HCT116 (cell line): ENCODE results near the gene PRSS27. TPM values are rescaled to one million over a fixed set of nuclear protein-coding genes. Genes with fewer than 3 reads are reported as not detected.

ENCODE experiments used
- ATAC-seq: fragments of 200-7000 bp; cut with Tn5 transposase; 2 replicates; pipeline ENCODE4 v1.9.1; 2020; ENCODE audit warnings: mild to moderate bottlenecking, moderate library complexity
- BruUV-seq: library from RNA; stranded (reverse); fragments of 400-500 nt; replicated peaks from 2 replicates; lab custom pipeline; 2021; lab: Mats Ljungman, UMichigan
- CTCF ChIA-PET: fragments of 300-600 bp; sonication (Branson Sonifier 250); formaldehyde crosslinking; loops from one replicate; lab custom pipeline; 2021; ENCODE audit warnings: antibody characterized with exemption; lab: Charles Lee
- POLR2A ChIA-PET: fragments of 300-600, 350-600 bp; sonication (Branson Sonifier 250); formaldehyde crosslinking; loops from one replicate; lab custom pipeline; 2021; ENCODE audit warnings: antibody characterized with exemption; lab: Charles Lee
- RAD21 ChIA-PET, 2 experiments: fragments of 300-600 bp; sonication (Branson Sonifier 250); formaldehyde crosslinking; loops; one replicate each; lab custom pipeline; 2023; ENCODE audit warnings: low total read pairs in 2 of 2; ENCODE audit not compliant: uncharacterized antibody in 2 of 2, unreplicated experiment in 2 of 2, low non-redundant PET in 1 of 2; lab: Charles Lee
- DNase-seq: peaks from one replicate; pipeline ENCODE4 v3.0.0-alpha.2; 2010; ENCODE audit warnings: low read depth, low spot score
- H2AFZ ChIP-seq: fragments of 200-600 bp; shearing (Covaris generic), sonication (generic); 2 replicates; pipeline ENCODE4 v1.6.1; 2017; ENCODE audit warnings: low read depth, mixed run types, mixed read lengths, antibody characterized with exemption, low read length; ENCODE audit not compliant: poor library complexity, severe bottlenecking
- H3K27ac ChIP-seq: 2 replicates; pipeline ENCODE4 v1.5.1; 2012; ENCODE audit warnings: low read depth, low read length
- H3K27me3 ChIP-seq: fragments of 200-600 bp; sonication (generic); 2 replicates; pipeline ENCODE4 v1.6.1; 2016; ENCODE audit warnings: mixed run types, low read length, mixed read lengths; ENCODE audit not compliant: insufficient read depth
- H3K36me3 ChIP-seq, 2 experiments: fragments of 200-500 bp in 1 of 2; fragments of 200-600 bp in 1 of 2; sonication (Bioruptor generic) in 1 of 2; sonication (generic) in 1 of 2; 2 replicates each; pipeline versions ENCODE4 v1.5.1 to v1.6.1; 2014 to 2016; ENCODE audit warnings: low read length in 2 of 2, inconsistent platforms in 1 of 2, mixed read lengths in 1 of 2, mixed run types in 1 of 2; ENCODE audit not compliant: insufficient read depth in 2 of 2, control insufficient read depth in 1 of 2
- H3K4me1 ChIP-seq, 2 experiments: fragments of 200-600 bp in 1 of 2; sonication (generic) in 1 of 2; 2 replicates each; pipeline versions ENCODE4 v1.5.1 to v1.6.1; 2012 to 2017; ENCODE audit warnings: low read length in 2 of 2, inconsistent platforms in 1 of 2, mild to moderate bottlenecking in 1 of 2, mixed read lengths in 1 of 2, mixed run types in 1 of 2, moderate library complexity in 1 of 2; ENCODE audit not compliant: insufficient read depth in 2 of 2, control insufficient read depth in 1 of 2
- H3K4me2 ChIP-seq: fragments of 200-600 bp; sonication (generic); 2 replicates; pipeline ENCODE4 v1.6.1; 2017; ENCODE audit warnings: mixed run types, low read length, mixed read lengths
- H3K4me3 ChIP-seq, 2 experiments: fragments of 200-600 bp in 1 of 2; sonication (generic) in 1 of 2; replicated peaks in 1 of 2; 2 replicates each; pipeline ENCODE4 v1.5.1; 2011 to 2016; ENCODE audit warnings: low read length in 2 of 2, control low read depth in 1 of 2, low read depth in 1 of 2, mild to moderate bottlenecking in 1 of 2, mixed read lengths in 1 of 2, mixed run types in 1 of 2
- H3K79me2 ChIP-seq: fragments of 200-600 bp; sonication (generic); 2 replicates; pipeline ENCODE4 v1.6.1; 2017; ENCODE audit warnings: mild to moderate bottlenecking, mixed run types, low read length, moderate library complexity, mixed read lengths; ENCODE audit not compliant: insufficient read depth
- H3K9ac ChIP-seq: fragments of 200-600 bp; sonication (generic); 2 replicates; pipeline ENCODE4 v1.6.1; 2016; ENCODE audit warnings: low read length, mixed read lengths
- H3K9me2 ChIP-seq: fragments of 200-600 bp; sonication (generic), shearing (Covaris generic); 2 replicates; pipeline ENCODE4 v1.6.1; 2017; ENCODE audit warnings: mixed run types, mild to moderate bottlenecking, moderate library complexity; ENCODE audit not compliant: insufficient read depth
- H3K9me3 ChIP-seq, 2 experiments: fragments of 200-500 bp in 1 of 2; fragments of 200-600 bp in 1 of 2; sonication (Bioruptor generic) in 1 of 2; sonication (generic) in 1 of 2; 2 replicates each; pipeline ENCODE4 v1.6.1; 2014 to 2017; ENCODE audit warnings: low read length in 2 of 2, mixed read lengths in 2 of 2, inconsistent platforms in 1 of 2, low read depth in 1 of 2, mild to moderate bottlenecking in 1 of 2, mixed run types in 1 of 2, moderate library complexity in 1 of 2; ENCODE audit not compliant: control insufficient read depth in 1 of 2, insufficient read depth in 1 of 2
- H4K20me1 ChIP-seq: fragments of 200-600 bp; sonication (generic), shearing (Covaris generic); 2 replicates; pipeline ENCODE4 v1.6.1; 2017; ENCODE audit warnings: mixed run types, mild to moderate bottlenecking, moderate library complexity; ENCODE audit not compliant: insufficient read depth
- CTCF ChIP-seq, 3 experiments: fragments of 200-600 bp in 1 of 3; sonication (generic) in 1 of 3; IDR thresholded peaks in 2 of 3; conservative IDR thresholded peaks in 1 of 3; 2 replicates each; pipeline ENCODE4 v1.5.1; 2012 to 2017; ENCODE audit warnings: low read depth in 2 of 3, low read length in 2 of 3, antibody characterized with exemption in 1 of 3, borderline replicate concordance in 1 of 3, control low read depth in 1 of 3, mild to moderate bottlenecking in 1 of 3, mixed read lengths in 1 of 3, mixed run types in 1 of 3, moderate library complexity in 1 of 3; ENCODE audit not compliant: insufficient read depth in 1 of 3
- EGR1 ChIP-seq: IDR thresholded peaks from 2 replicates; pipeline ENCODE4 v1.6.1; 2012; ENCODE audit warnings: low read depth
- ELF1 ChIP-seq: IDR thresholded peaks from 2 replicates; pipeline ENCODE4 v1.6.1; 2012; ENCODE audit warnings: low read depth, borderline replicate concordance
- MAX ChIP-seq: IDR thresholded peaks from 2 replicates; pipeline ENCODE4 v1.6.1; 2012
- POLR2A ChIP-seq: IDR thresholded peaks from 2 replicates; pipeline ENCODE4 v1.7.0; 2011; ENCODE audit warnings: borderline replicate concordance; ENCODE audit not compliant: insufficient read depth, insufficient read length; ENCODE audit errors: extremely low read depth
- SIN3A ChIP-seq: IDR thresholded peaks from 2 replicates; pipeline ENCODE4 v1.6.1; 2012; ENCODE audit warnings: low read depth
- TCF7L2 ChIP-seq: IDR thresholded peaks from 2 replicates; pipeline ENCODE4 v1.7.0; 2011; ENCODE audit warnings: borderline replicate concordance, inconsistent platforms; ENCODE audit not compliant: insufficient read depth, insufficient read length; ENCODE audit errors: extremely low read depth
- intact Hi-C: fragments of 100-400 bp; cut with micrococcal nuclease; formaldehyde crosslinking; loops from 2 replicates; pipeline ENCODE4 v1.10.0; 2022
- total RNA-seq: library from RNA; stranded (reverse); gene quantifications from one replicate; pipeline ENCODE4 v1.2.1, GENCODE V29; 2021; ENCODE audit not compliant: unreplicated experiment

Gene PRSS27
- total RNA-seq, 1 experiment from 2014 or later, result 3.3 TPM

GRCh38 chr16:2715966-2716885 is 3.8 kb downstream of the PRSS27 start (continued):
- TF ChIP-seq ELF1, result no peak
- TF ChIP-seq, all 23 proteins: peak for 0

GRCh38 chr16:2715519-2715918 is 4.5 kb downstream of the PRSS27 start:
- no peak overlapping the region for H3K9ac ChIP-seq
- no peaks in the 10 kb centered on the region for H3K9me3 ChIP-seq
- no peaks in the 10 kb centered on the region for H4K20me1 ChIP-seq
- intact Hi-C loops, result no loop called here
- no peak for DNase-seq
- H3K79me2 ChIP-seq, result no peaks in the 10 kb centered on the region
- H3K27ac ChIP-seq, result no peak overlapping the region
- H3K9me2 ChIP-seq, result no peaks in the 10 kb centered on the region
- no peaks in the 10 kb centered on the region for H3K27me3 ChIP-seq
- H3K4me3 ChIP-seq, result no peak overlapping the region
- H3K4me2 ChIP-seq, result no peak overlapping the region
- ChIA-PET POLR2A (no interaction called here), CTCF (no interaction called here)
- peaks cover 6 to 17% of the 10 kb centered on the region in 2 experiments for H3K4me1 ChIP-seq
- TF ChIP-seq TCF7L2 (no peak), SIN3A (no peak), EGR1 (no peak), CTCF (IDR thresholded peaks at IDR 0.05 in 2 of 3, conservative IDR thresholded peaks at IDR 0.05 in 1 of 3; ENCODE audit: borderline replicate concordance in 1 of 3, insufficient read depth in 1 of 3, low read depth in 2 of 3, low read length in 2 of 3) (no peak), POLR2A (no peak), MAX (no peak)
- TF ChIP-seq, all 23 proteins: peak for 0
- Histone ChIP-seq H3K36me3 (no peaks in the 10 kb centered on the region), H2AFZ (no peak overlapping the region)
- no TSS peak for BruUV-seq
- RAD21 ChIA-PET, result no interaction called here
- ATAC-seq, result no peak
